Testis (tissue), 2 donors: ENCODE data around the gene RER1.

Source experiments
- CTCF ChIP-seq, 3 experiments: fragments of 450-650 bp in 2 of 3; fragments of 200-600 bp in 1 of 3; sonication (generic) in 1 of 3; IDR thresholded peaks; one replicate each; pipeline ENCODE4 v1.5.1; 2016 to 2019; ENCODE audit warnings: antibody characterized with exemption in 3 of 3, mild to moderate bottlenecking in 2 of 3, moderate library complexity in 1 of 3
- POLR2A ChIP-seq: fragments of 450-650 bp; IDR thresholded peaks from one replicate; pipeline ENCODE4 v1.6.1; 2017; ENCODE audit warnings: antibody characterized with exemption, mild to moderate bottlenecking, moderate library complexity

- no peak for TF ChIP-seq CTCF (IDR thresholded peaks at IDR 0.05)
- TF ChIP-seq POLR2A, result no peak
These were observed 39.2 kb upstream of the RER1 start for GRCh38 chr1:2352341-2352896.
